Lower leg skin (tissue), 3 donors: Measurements from ENCODE around the gene ZNF774.

Source experiments
- POLR2A ChIP-seq, 2 donors: fragments of 450-650 bp; IDR thresholded peaks; one replicate each; pipeline ENCODE4 v1.6.1; 2016 to 2017; ENCODE audit warnings: antibody characterized with exemption in 2 of 2, mild to moderate bottlenecking in 1 of 2, moderate library complexity in 1 of 2
- TF ChIP-seq, protein P1 (sequence below), 3 donors: fragments of 450-650 bp; IDR thresholded peaks; one replicate each; pipeline ENCODE4 v1.5.1; 2016; ENCODE audit warnings: antibody characterized with exemption in 3 of 3, mild to moderate bottlenecking in 3 of 3, moderate library complexity in 2 of 3

DNA sequence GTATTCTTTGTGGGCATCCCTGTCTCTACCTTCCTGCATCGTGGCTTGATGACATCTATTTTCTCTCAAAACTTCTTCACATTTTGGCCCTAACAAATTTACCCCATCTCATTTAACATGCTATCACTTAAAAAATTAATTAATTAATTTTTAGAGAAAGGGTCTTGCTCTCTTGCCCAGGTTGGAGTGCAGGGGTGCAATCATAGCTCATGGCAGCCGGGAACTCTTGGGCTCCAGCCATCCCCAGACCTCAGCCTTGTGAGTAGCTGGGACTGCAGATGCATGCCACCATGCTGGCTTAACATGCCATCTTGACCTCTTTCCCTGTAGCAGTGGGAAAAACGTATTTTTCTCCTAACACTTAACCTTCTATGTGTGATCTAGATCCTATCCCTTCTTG is 56.6 kb downstream of the ZNF774 start:
- TF ChIP-seq POLR2A (IDR thresholded peaks at IDR 0.05): no peak
- TF ChIP-seq, protein P1, sequence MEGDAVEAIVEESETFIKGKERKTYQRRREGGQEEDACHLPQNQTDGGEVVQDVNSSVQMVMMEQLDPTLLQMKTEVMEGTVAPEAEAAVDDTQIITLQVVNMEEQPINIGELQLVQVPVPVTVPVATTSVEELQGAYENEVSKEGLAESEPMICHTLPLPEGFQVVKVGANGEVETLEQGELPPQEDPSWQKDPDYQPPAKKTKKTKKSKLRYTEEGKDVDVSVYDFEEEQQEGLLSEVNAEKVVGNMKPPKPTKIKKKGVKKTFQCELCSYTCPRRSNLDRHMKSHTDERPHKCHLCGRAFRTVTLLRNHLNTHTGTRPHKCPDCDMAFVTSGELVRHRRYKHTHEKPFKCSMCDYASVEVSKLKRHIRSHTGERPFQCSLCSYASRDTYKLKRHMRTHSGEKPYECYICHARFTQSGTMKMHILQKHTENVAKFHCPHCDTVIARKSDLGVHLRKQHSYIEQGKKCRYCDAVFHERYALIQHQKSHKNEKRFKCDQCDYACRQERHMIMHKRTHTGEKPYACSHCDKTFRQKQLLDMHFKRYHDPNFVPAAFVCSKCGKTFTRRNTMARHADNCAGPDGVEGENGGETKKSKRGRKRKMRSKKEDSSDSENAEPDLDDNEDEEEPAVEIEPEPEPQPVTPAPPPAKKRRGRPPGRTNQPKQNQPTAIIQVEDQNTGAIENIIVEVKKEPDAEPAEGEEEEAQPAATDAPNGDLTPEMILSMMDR (IDR thresholded peaks at IDR 0.05): no peak
